Endothelial cell (in vitro differentiated cells): ENCODE measurements around the gene CMTM8. TPM values are rescaled to one million over a fixed set of nuclear protein-coding genes. Genes with fewer than 3 reads are reported as not detected.

Experiments used
- DNase-seq: peaks from one replicate; pipeline ENCODE4 v3.0.0; 2021; ENCODE audit warnings: low spot score
- H3K27ac Mint-ChIP-seq: one replicate; pipeline ENCODE4 v1.8.0; 2021; ENCODE audit warnings: mixed read lengths, inconsistent platforms; ENCODE audit not compliant: unreplicated experiment
- H3K27me3 Mint-ChIP-seq: one replicate; pipeline ENCODE4 v1.8.0; 2021; ENCODE audit warnings: mild to moderate bottlenecking, moderate library complexity, mixed read lengths, inconsistent platforms; ENCODE audit not compliant: unreplicated experiment
- H3K36me3 Mint-ChIP-seq: one replicate; pipeline ENCODE4 v1.8.0; 2021; ENCODE audit warnings: mild to moderate bottlenecking, low read depth, mixed read lengths, inconsistent platforms; ENCODE audit not compliant: unreplicated experiment
- H3K4me1 Mint-ChIP-seq: one replicate; pipeline ENCODE4 v1.8.0; 2021; ENCODE audit warnings: mild to moderate bottlenecking, mixed read lengths, inconsistent platforms; ENCODE audit not compliant: unreplicated experiment
- H3K4me3 Mint-ChIP-seq: one replicate; pipeline ENCODE4 v1.8.0; 2021; ENCODE audit warnings: mild to moderate bottlenecking, mixed read lengths, inconsistent platforms; ENCODE audit not compliant: unreplicated experiment
- H3K9me3 Mint-ChIP-seq: one replicate; pipeline ENCODE4 v1.8.0; 2021; ENCODE audit warnings: mixed read lengths, inconsistent platforms; ENCODE audit not compliant: unreplicated experiment
- CTCF ChIP-seq: fragments of 200-600 bp; sonication (generic); IDR thresholded peaks from one replicate; pipeline ENCODE4 v1.5.0; 2021; ENCODE audit warnings: antibody characterized with exemption; ENCODE audit not compliant: unreplicated experiment
- total RNA-seq: library from RNA; stranded (reverse); fragmentation: NEBNext Ultra II Directional; extraction: Animal tissue kit (Norgen Biotek cat#: 25700); gene quantifications from one replicate; pipeline ENCODE4 v1.2.1, GENCODE V29; 2021; ENCODE audit not compliant: unreplicated experiment

Gene CMTM8
- total RNA-seq, 1 donor from 2014 or later = 16.2 TPM

- H3K9me3 Mint-ChIP-seq = no peaks in the 10 kb centered on the region
- peaks cover 6% of the 10 kb centered on the region for H3K27me3 Mint-ChIP-seq
- peaks cover 52% of the 10 kb centered on the region for H3K4me1 Mint-ChIP-seq
Observed at GRCh38 chr3:32243519-32243918, 5.0 kb downstream of the CMTM8 start.

GRCh38 chr3:32245200-32245599 lies 6.7 kb downstream of the CMTM8 start:
- DNase-seq = no peak
- H3K27me3 Mint-ChIP-seq = no peaks in the 10 kb centered on the region
- TF ChIP-seq CTCF = no peak
- peaks cover 39% of the 10 kb centered on the region for H3K4me1 Mint-ChIP-seq
- no peak overlapping the region for H3K4me3 Mint-ChIP-seq
- H3K27ac Mint-ChIP-seq = no peak overlapping the region
- H3K9me3 Mint-ChIP-seq = no peaks in the 10 kb centered on the region
- peaks cover 8% of the 10 kb centered on the region for H3K36me3 Mint-ChIP-seq

More at GRCh38 chr3:32243519-32243918, 5.0 kb downstream of the CMTM8 start:
- no peak for DNase-seq
- no peak overlapping the region for H3K27ac Mint-ChIP-seq
- TF ChIP-seq CTCF = no peak
- H3K36me3 Mint-ChIP-seq = peaks cover 16% of the 10 kb centered on the region
- no peak overlapping the region for H3K4me3 Mint-ChIP-seq

- H3K36me3 Mint-ChIP-seq = peaks cover 6% of the 10 kb centered on the region
- no peaks in the 10 kb centered on the region for H3K9me3 Mint-ChIP-seq
- no peak for TF ChIP-seq CTCF
- peak overlapping the region; percentile 15 for H3K4me3 Mint-ChIP-seq
- no peak overlapping the region for H3K27ac Mint-ChIP-seq
- no peaks in the 10 kb centered on the region for H3K27me3 Mint-ChIP-seq
- peaks cover 31% of the 10 kb centered on the region for H3K4me1 Mint-ChIP-seq
- no peak for DNase-seq
Observed at GRCh38 chr3:32246079-32246675, 7.7 kb downstream of the CMTM8 start.

GRCh38 chr3:32249184-32249782 lies 10.8 kb downstream of the CMTM8 start:
- Mint-ChIP-seq H3K4me1 (peaks cover 17% of the 10 kb centered on the region), H3K4me3 (no peak overlapping the region), H3K36me3 (peaks cover 9% of the 10 kb centered on the region), H3K9me3 (no peaks in the 10 kb centered on the region), H3K27ac (no peak overlapping the region), H3K27me3 (no peaks in the 10 kb centered on the region)
- TF ChIP-seq CTCF = no peak
- no peak for DNase-seq

GRCh38 chr3:32254268-32254667 lies 15.8 kb downstream of the CMTM8 start:
- H3K27ac Mint-ChIP-seq = no peak overlapping the region
- no peak for TF ChIP-seq CTCF
- peaks cover 9% of the 10 kb centered on the region for H3K4me1 Mint-ChIP-seq
- no peaks in the 10 kb centered on the region for H3K9me3 Mint-ChIP-seq
- no peak overlapping the region for H3K4me3 Mint-ChIP-seq
- no peaks in the 10 kb centered on the region for H3K27me3 Mint-ChIP-seq
- H3K36me3 Mint-ChIP-seq = peaks cover 15% of the 10 kb centered on the region
- no peak for DNase-seq
